ENCODE data around the gene FAM98B. TPM values are rescaled to one million over a fixed set of nuclear protein-coding genes. Genes with fewer than 3 reads are reported as not detected.

Gene FAM98B
- total RNA-seq, 1 experiment from 2014 or later = 26.5 TPM

- Mint-ChIP-seq H3K27ac (ENCODE audit: low read depth, unreplicated experiment) (no peak overlapping the region), H3K27me3 (ENCODE audit: insufficient read depth, unreplicated experiment) (no peaks in the 10 kb centered on the region), H3K36me3 (ENCODE audit: insufficient read depth, unreplicated experiment) (no peaks in the 10 kb centered on the region), H3K4me3 (ENCODE audit: unreplicated experiment) (no peak overlapping the region), H3K4me1 (ENCODE audit: insufficient read depth, unreplicated experiment) (no peaks in the 10 kb centered on the region), H3K9me3 (ENCODE audit: unreplicated experiment) (no peaks in the 10 kb centered on the region)
- CTCF ChIA-PET = interaction anchor here (0.6 to 1.2 kb wide), 4 partner anchors 14 to 196 kb away, joined by 3 to 4 read pairs (median 4); no protein-coding TSS in a partner anchor
- TF ChIP-seq CTCF (IDR thresholded peaks at IDR 0.05; ENCODE audit: unreplicated experiment) = no peak
- intact Hi-C loops (cut with micrococcal nuclease) = no loop called here
- DNase-seq (ENCODE audit: unreplicated experiment) = no peak
- no TSS peak for BruUV-seq (replicated peaks)
- POLR2A ChIA-PET = interaction anchor here (0.6 to 0.8 kb wide), 2 partner anchors 13 to 205 kb away, joined by 3 to 4 read pairs; no protein-coding TSS in a partner anchor
These were observed 49.6 kb downstream of the FAM98B start for GRCh38 chr15:38503496-38503895.

- Mint-ChIP-seq H3K4me3 (ENCODE audit: unreplicated experiment) (no peak overlapping the region), H3K27me3 (ENCODE audit: insufficient read depth, unreplicated experiment) (no peaks in the 10 kb centered on the region), H3K4me1 (ENCODE audit: insufficient read depth, unreplicated experiment) (no peaks in the 10 kb centered on the region), H3K9me3 (ENCODE audit: unreplicated experiment) (no peaks in the 10 kb centered on the region), H3K27ac (ENCODE audit: low read depth, unreplicated experiment) (no peak overlapping the region), H3K36me3 (ENCODE audit: insufficient read depth, unreplicated experiment) (no peaks in the 10 kb centered on the region)
- DNase-seq (ENCODE audit: unreplicated experiment) = no peak
- no TSS peak for BruUV-seq (replicated peaks)
- POLR2A ChIA-PET = no interaction called here
- no peak for TF ChIP-seq CTCF (IDR thresholded peaks at IDR 0.05; ENCODE audit: unreplicated experiment)
- intact Hi-C loops (cut with micrococcal nuclease) = no loop called here
- CTCF ChIA-PET = interaction anchor here (0.5 to 1.4 kb wide), 6 partner anchors 28 to 509 kb away, joined by 3 to 7 read pairs (median 3); partner anchors contain the start of gene RASGRP1
These were observed 50.9 kb downstream of the FAM98B start for GRCh38 chr15:38504680-38505467.

- no peak overlapping the region for H3K27ac Mint-ChIP-seq (ENCODE audit: low read depth, unreplicated experiment)
- intact Hi-C loops (cut with micrococcal nuclease) = no loop called here
- TF ChIP-seq CTCF (IDR thresholded peaks at IDR 0.05; ENCODE audit: unreplicated experiment) = no peak
- ChIA-PET POLR2A (no interaction called here), CTCF (interaction anchor here (0.6 to 1.9 kb wide), 6 partner anchors 10 to 141 kb away, joined by 3 to 4 read pairs (median 4); no protein-coding TSS in a partner anchor)
- H3K9me3 Mint-ChIP-seq (ENCODE audit: unreplicated experiment) = no peaks in the 10 kb centered on the region
- H3K27me3 Mint-ChIP-seq (ENCODE audit: insufficient read depth, unreplicated experiment) = no peaks in the 10 kb centered on the region
- peaks cover 6% of the 10 kb centered on the region for H3K36me3 Mint-ChIP-seq (ENCODE audit: insufficient read depth, unreplicated experiment)
- H3K4me3 Mint-ChIP-seq (ENCODE audit: unreplicated experiment) = no peak overlapping the region
- DNase-seq (ENCODE audit: unreplicated experiment) = no peak
- no peaks in the 10 kb centered on the region for H3K4me1 Mint-ChIP-seq (ENCODE audit: insufficient read depth, unreplicated experiment)
- no TSS peak for BruUV-seq (replicated peaks)
These were observed 53.1 kb downstream of the FAM98B start for GRCh38 chr15:38506997-38507396.

GRCh38 chr15:38507570-38507969 lies 53.6 kb downstream of the FAM98B start:
- POLR2A ChIA-PET = no interaction called here
- CTCF ChIA-PET = interaction anchor here (0.6 to 1.2 kb wide), 4 partner anchors 11 to 140 kb away, joined by 3 to 4 read pairs (median 4); no protein-coding TSS in a partner anchor
- TF ChIP-seq CTCF (IDR thresholded peaks at IDR 0.05; ENCODE audit: unreplicated experiment) = no peak

More at GRCh38 chr15:38507570-38507969, 53.6 kb downstream of the FAM98B start:
- DNase-seq (ENCODE audit: unreplicated experiment) = no peak
- Mint-ChIP-seq H3K36me3 (ENCODE audit: insufficient read depth, unreplicated experiment) (peaks cover 6% of the 10 kb centered on the region), H3K27me3 (ENCODE audit: insufficient read depth, unreplicated experiment) (no peaks in the 10 kb centered on the region), H3K4me3 (ENCODE audit: unreplicated experiment) (no peak overlapping the region), H3K9me3 (ENCODE audit: unreplicated experiment) (no peaks in the 10 kb centered on the region), H3K27ac (ENCODE audit: low read depth, unreplicated experiment) (no peak overlapping the region), H3K4me1 (ENCODE audit: insufficient read depth, unreplicated experiment) (no peaks in the 10 kb centered on the region)
- intact Hi-C loops (cut with micrococcal nuclease) = no loop called here
- BruUV-seq (replicated peaks) = no TSS peak

All from MCF 10A (cell line).